Measurements from ENCODE around the gene TRAF2.

TRAF2 gene

DNA sequence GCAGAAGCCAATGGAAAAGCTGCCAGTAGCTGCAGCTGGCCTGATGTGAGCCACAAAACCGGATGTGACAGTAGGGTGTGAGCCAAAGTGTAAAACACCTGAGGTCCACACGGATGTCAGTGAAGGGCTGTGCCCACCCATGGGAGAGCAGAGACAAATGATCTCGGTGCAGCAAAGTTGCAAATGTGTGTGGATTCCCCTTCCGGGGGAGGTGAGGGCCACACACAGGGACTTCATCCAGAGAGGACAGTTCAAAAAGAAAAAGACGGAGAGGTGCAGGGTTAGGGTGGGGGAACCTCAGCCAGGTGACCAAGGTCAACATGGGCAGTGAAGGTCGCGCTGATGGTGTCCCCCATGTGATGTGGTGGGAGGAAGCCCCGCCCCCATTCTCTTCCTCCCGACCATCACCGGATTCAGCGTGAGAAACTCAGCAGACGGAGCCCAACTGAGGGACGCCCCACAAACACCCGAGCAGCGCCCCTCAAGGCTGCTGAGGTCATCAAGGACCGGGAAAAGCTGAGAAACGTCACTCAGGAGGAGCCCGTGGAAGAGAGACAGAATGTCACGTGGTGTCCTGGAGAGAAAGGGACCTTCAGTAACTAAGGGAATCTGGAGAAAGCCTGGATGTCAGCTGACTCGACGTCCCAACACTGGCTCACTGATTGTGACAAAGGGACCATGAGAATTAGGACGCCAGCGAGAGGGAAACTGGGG lies 79.6 kb downstream of the TRAF2 start:
- no peak for FAIRE-seq

DNA sequence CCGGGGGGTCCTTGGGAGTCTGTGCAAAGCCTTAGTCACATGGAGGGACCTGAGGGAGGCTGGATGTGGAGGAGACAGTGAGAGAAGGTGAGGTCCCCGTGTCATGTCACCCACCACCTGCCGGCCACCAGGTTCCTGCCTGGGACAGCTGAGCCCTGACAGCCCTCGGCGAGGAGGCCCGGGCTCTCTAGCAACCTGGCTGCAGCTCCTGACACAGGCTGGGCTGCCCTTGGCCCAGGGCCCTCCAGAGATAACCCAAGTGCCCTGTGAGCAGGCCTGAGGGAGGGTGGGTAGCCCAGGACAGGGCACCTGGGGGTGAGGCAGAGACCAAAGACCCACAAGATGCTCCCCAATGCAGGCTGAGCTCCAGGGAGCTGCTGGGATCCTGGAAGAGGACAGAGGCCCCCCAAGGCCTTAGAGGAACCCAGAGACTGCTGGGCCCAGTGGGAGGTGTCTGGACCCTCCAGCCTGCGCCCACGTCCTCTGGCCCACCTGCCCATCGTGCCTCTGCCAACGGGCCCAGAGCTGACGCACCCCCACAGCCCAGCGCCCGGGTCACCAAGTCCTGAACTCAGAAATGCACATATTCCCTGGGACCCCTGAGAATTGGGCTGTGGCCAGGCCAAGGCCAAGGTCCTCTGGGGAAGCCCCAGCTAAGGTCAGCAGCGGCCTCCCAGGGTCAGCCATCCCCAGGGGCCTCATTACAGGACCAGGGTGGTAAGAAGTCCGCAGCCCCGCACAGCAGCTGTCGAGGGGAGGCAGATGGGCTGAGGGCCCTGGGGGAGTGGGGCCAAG lies 82.2 kb downstream of the TRAF2 start:
- no peak for FAIRE-seq

DNA sequence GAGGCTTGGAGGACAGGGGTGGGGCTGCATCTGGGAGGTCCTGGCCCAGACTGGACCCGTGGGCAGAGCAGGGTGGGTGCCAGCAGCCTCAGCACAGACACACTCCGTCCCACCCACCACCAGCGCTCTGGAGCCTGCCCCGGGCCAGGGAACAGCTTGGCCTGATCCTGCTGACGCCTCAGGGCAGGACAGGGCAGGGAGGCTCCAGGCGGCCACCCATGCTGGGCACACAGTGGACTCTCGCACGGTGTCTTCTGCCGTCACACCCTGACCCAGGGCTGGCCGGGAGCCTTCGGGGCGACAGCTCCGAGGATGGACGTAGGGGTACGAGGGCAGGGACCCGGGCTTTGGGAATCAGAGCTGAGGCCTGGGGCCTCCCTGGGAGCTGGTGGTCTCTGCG lies 82.8 kb downstream of the TRAF2 start:
- FAIRE-seq = no peak

DNA sequence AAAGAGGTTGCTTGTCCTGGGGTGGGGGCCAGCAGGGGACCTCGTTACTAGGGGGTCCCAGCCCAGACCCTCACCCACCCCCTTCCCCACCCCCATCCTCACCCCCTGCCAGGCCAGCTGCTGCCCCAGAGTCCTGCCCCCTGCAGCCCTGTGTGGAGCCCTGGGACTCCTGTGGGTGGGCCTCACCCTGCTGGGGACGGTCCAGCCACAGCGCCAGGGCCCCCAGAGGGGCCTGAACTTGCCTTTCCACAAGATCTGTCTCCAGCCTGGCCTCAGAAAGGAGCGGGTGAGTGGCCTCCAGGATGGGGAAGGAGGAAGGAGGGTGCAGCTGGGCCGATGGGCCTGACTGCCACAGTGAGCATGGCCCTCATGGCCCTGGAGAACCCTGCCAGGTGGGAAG lies 83.5 kb downstream of the TRAF2 start:
- FAIRE-seq = no peak

DNA sequence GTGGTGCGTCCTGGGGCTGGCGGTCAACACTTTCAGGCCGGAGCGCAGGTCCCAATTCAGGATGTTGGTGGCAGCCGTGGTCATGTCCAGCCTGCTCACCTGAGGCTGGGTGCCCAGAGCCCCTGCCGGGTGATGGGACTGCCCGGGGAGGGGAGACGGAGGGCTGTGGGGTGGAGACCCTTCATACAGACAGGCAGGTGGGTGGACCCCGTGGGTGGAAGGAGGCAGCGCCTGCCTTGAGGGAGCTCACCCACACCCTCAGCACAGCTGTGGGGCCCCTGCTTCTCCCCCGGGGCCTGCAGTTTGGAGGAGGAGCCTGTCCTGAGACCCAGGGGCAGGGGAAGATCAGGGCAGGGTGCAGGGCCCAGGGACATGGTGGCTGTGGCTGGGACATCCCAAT lies 84.0 kb downstream of the TRAF2 start:
- FAIRE-seq = no peak

DNA sequence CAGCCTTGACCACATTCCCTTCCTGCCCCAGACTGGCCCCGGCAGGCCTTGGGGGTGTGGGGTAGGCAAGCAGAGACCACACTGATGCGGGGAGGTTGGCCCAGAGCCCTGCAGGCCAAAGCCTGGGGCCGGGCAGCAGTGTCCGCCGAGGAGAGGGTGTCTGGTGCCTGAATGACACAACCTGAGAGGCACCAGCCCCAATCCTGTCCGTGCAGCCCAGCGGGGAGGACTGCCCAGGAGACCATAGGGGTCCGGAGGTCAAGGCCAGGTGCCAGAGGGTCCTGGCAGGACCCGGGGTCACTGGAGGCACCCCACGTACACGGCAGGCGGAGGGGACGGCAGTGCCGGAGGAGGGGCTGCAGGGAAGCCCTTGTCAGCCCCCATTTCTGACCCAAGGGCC lies 85.4 kb downstream of the TRAF2 start:
- no peak for FAIRE-seq

DNA sequence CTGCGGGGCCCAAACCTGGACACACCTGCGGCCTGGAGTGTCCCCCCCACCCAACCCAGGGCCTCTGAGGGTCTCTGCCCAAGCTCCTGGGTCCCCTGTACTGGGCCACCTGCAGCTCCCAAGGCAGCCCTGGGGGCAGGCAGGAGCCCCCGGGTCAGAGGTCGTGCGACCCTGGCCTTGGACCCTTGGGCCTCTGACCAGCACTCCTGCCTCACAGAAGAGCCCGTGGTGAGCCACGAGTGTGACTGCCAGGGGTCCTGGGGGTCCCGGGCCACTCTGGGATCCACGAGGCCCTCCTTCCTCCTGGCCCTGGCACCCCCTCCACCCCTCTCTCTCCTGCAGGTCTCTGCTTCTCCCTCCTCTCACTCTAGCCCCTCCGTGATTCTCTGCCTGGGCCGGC lies 86.0 kb downstream of the TRAF2 start:
- FAIRE-seq = no peak

DNA sequence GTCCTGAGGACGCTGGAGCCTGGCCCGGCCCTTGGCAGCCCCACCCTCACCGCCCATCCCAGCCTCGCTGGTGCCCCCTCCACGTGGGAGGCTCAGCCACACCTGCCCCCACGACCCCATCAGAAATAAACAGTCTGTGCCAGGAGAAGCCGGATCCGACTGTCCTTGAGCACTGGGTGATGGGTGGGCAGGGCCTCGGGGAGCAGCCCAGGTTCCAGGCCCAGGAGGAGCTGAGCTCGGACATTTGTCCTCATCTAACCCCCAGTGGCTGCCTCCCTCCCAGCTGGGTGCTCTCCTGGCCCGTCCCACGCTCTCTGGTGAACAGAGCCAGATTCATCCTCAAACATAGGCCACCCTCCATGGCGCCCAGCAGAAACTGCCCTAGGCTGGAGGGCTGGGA lies 86.4 kb downstream of the TRAF2 start:
- FAIRE-seq = no peak

DNA sequence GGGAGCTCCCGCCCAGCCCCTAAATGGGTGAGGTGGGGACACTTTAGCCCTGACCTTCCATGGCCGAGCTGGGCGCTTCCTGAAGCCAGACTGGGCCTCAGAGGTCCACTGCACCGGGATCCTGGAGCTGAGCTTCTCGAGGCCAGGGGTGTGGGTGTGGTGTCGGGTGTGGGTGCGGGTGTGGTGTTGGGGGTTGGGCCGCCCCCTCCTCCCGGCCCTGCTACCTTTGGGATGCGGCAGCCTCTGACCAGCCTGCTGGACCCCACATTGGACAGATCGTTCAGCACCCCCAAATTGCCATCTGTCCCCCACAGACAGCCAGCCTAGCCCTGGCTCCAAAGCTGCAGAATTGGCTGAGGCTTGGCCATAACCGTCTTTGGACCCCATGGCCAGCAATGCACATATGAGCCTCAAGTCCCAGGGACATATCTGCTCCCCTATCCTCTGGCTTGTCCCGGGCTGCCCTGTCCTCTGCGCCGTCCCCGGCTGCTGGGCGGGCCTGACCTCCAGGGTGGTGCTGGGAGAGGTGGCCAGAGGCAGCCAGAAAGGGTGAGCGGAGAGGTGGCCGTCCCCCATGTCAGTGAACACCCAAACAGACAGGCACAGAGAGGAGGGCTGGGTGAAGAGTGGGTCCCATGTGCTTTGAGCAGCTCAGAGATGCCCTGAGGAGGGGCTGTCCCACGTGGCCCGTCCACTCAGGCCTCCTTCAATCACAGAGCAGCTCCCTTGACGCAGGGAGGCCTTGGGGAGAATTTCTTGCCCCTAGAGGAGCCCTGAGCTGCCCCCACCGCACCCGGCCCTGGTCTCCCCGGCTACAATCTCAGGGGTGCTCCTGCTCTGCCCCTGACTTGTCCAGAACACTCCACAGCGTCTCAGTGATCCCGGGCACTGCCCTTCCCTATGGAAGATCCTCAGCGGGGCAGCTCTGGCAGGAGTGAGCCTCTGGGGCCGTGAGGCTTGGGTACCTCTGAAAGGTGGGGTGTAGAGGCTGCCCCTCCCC lies 87.6 kb downstream of the TRAF2 start:
- FAIRE-seq = no peak

DNA sequence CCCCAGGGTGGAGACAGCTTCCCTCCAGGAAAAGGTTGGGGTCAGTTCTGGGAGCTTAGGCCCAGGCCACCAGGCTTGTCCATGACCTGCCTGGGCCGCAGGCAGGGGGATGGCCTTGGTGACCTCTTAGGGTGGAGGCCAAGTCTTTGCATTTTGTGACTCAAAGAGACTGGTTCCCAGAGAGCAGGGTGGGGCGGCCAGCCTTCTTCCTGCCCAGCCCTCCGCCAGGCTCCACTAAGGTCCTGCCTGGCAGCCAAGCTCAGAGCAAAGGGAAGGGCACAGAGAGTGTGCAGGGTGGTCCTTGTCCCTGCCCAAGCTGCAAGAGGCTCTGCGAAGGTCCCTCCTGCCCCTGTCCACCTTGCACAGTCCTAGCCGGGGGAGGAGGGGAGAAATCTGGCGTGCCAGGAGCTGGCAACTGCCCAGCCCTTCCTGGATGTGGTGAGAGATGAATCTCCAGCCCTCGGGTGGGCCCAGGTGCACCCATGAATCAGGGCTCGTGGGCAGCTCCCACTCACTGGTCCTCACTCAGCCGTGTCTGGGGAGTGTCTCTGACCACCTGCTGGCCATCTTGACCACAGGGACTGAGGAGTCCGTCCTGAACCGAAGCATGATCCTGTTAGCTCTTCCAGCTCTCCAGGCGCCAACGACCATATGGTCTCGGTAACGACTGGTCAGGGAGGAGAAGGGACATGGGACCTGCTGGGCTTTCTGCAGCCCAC lies 88.7 kb downstream of the TRAF2 start:
- no peak for FAIRE-seq

DNA sequence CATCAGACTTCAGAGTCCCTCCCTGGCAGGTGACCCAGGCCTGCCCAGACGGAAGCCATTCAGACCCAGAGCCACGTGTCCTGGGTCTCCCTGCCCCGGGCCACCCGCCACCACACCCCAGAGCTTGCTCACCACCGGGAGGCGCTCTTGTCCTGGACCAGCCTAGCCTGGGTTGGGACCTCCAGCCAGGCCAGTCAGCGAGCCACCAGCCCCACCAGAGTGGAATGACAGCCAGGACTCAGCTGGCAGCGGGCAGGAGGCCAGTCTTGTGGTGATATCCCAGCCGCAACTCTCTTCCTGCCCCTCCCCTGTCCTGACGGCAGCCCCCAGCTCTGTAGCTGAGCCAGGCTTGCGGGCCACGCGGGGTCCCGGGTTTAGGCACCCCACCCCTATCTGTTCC lies 89.3 kb downstream of the TRAF2 start:
- no peak for FAIRE-seq
